ENCODE measurements around the gene ING4. TPM values are rescaled to one million over a fixed set of nuclear protein-coding genes. Genes with fewer than 3 reads are reported as not detected.
A peak's percentile ranks its signal among the peaks of the same experiment; 100 is the strongest.

The ING4 gene
- total and polyA plus RNA-seq, 2 experiments from 2014 or later = 31.7 to 43.5 TPM

- Histone ChIP-seq H3K9ac (peak overlapping the region; percentile 62), H3F3A (ENCODE audit: insufficient read depth) (peaks cover 33% of the 10 kb centered on the region), H3K4me1 (ENCODE audit: insufficient read depth) (peaks cover 12% of the 10 kb centered on the region; the same call in 1 of the 2 replicates), H3K4me2 (ENCODE audit: unreplicated experiment) (peak overlapping the region; percentile 35), H3K9me2 (ENCODE audit: insufficient read depth) (no peaks in the 10 kb centered on the region), H2AFZ (peak overlapping the region; percentile 69), H3K27ac (peak overlapping the region; percentile 46), H3K79me2 (ENCODE audit: insufficient read depth) (no peaks in the 10 kb centered on the region), H3K4me3 (no peak overlapping the region), H3K9me3 (ENCODE audit: low read depth) (no peaks in the 10 kb centered on the region), H4K20me1 (ENCODE audit: insufficient read depth) (no peaks in the 10 kb centered on the region), H3K27me3 (replicated peaks; ENCODE audit: insufficient read depth) (no peaks in the 10 kb centered on the region), H3K36me3 (ENCODE audit: low read depth) (no peaks in the 10 kb centered on the region)
- in situ Hi-C loops (cut with MboI) = no loop called here
- TF ChIP-seq EZH2 (IDR thresholded peaks at IDR 0.05; ENCODE audit: insufficient read depth, poor library complexity, severe bottlenecking) (no peak), EZH2phosphoT487 (IDR thresholded peaks at IDR 0.05; ENCODE audit: insufficient read depth, low read depth) (no peak)
- WGBS, 2 experiments (ENCODE audit: low coverage in 1 of 2, low lambda C conversion rate in 2 of 2, missing lambda C conversion rate in 2 of 2) = 4% methylated on average over 17 of the region's 17 CpGs
- peak; percentile 74 for DNase-seq
These were observed 49.7 kb downstream of the ING4 start for GRCh38 chr12:6613015-6613775.

- no peaks in the 10 kb centered on the region for H4K20me1 ChIP-seq (ENCODE audit: insufficient read depth)
- H3K79me2 ChIP-seq (ENCODE audit: insufficient read depth) = no peaks in the 10 kb centered on the region
- H3K4me2 ChIP-seq (ENCODE audit: unreplicated experiment) = peak overlapping the region; percentile 35
- peaks cover 14% of the 10 kb centered on the region; the same call in 1 of the 2 replicates for H3K4me1 ChIP-seq (ENCODE audit: insufficient read depth)
- H3K9me3 ChIP-seq (ENCODE audit: low read depth) = no peaks in the 10 kb centered on the region
- H3K36me3 ChIP-seq (ENCODE audit: low read depth) = no peaks in the 10 kb centered on the region
- WGBS, 2 experiments (ENCODE audit: low coverage in 1 of 2, low lambda C conversion rate in 2 of 2, missing lambda C conversion rate in 2 of 2) = 57 to 84% methylated on average over 5 to 7 of the region's 7 CpGs
- peaks cover 38% of the 10 kb centered on the region for H3F3A ChIP-seq (ENCODE audit: insufficient read depth)
- peak; percentile 32 for DNase-seq
- in situ Hi-C loops (cut with MboI) = no loop called here
- H3K27ac ChIP-seq = peak overlapping the region; percentile 46
- H3K9ac ChIP-seq = peak overlapping the region; percentile 62
- no peaks in the 10 kb centered on the region for H3K9me2 ChIP-seq (ENCODE audit: insufficient read depth)
- no peak for TF ChIP-seq EZH2phosphoT487 (IDR thresholded peaks at IDR 0.05; ENCODE audit: insufficient read depth, low read depth)
- TF ChIP-seq EZH2 (IDR thresholded peaks at IDR 0.05; ENCODE audit: insufficient read depth, poor library complexity, severe bottlenecking) = no peak
- no peak overlapping the region for H3K4me3 ChIP-seq
- H2AFZ ChIP-seq = peak overlapping the region; percentile 69
- no peaks in the 10 kb centered on the region for H3K27me3 ChIP-seq (replicated peaks; ENCODE audit: insufficient read depth)
These were observed 50.3 kb downstream of the ING4 start for GRCh38 chr12:6612652-6613014.

- Histone ChIP-seq H3F3A (ENCODE audit: insufficient read depth) (peaks cover 35% of the 10 kb centered on the region), H3K4me2 (ENCODE audit: unreplicated experiment) (peak overlapping the region; percentile 35), H3K27me3 (replicated peaks; ENCODE audit: insufficient read depth) (no peaks in the 10 kb centered on the region), H3K4me1 (ENCODE audit: insufficient read depth) (peaks cover 15% of the 10 kb centered on the region; the same call in 1 of the 2 replicates), H2AFZ (0 out of 2 replicates have a peak overlapping the region, but pooled peaks have one; percentile 69), H3K9me2 (ENCODE audit: insufficient read depth) (no peaks in the 10 kb centered on the region), H3K36me3 (ENCODE audit: low read depth) (no peaks in the 10 kb centered on the region), H3K9ac (no peak overlapping the region), H3K9me3 (ENCODE audit: low read depth) (no peaks in the 10 kb centered on the region), H3K79me2 (ENCODE audit: insufficient read depth) (no peaks in the 10 kb centered on the region), H3K27ac (no peak overlapping the region), H3K4me3 (no peak overlapping the region), H4K20me1 (ENCODE audit: insufficient read depth) (no peaks in the 10 kb centered on the region)
- DNase-seq = no peak
- in situ Hi-C loops (cut with MboI) = no loop called here
- 88 to 95% methylated on average over 6 of the region's 6 CpGs for WGBS, 2 experiments (ENCODE audit: low coverage in 1 of 2, low lambda C conversion rate in 2 of 2, missing lambda C conversion rate in 2 of 2)
- TF ChIP-seq EZH2phosphoT487 (IDR thresholded peaks at IDR 0.05; ENCODE audit: insufficient read depth, low read depth) (no peak), EZH2 (IDR thresholded peaks at IDR 0.05; ENCODE audit: insufficient read depth, poor library complexity, severe bottlenecking) (no peak)
These were observed 50.7 kb downstream of the ING4 start for GRCh38 chr12:6612247-6612646.

- Histone ChIP-seq H3K36me3 (ENCODE audit: low read depth) (no peaks in the 10 kb centered on the region), H3K4me2 (ENCODE audit: unreplicated experiment) (no peak overlapping the region), H3K9me2 (ENCODE audit: insufficient read depth) (no peaks in the 10 kb centered on the region), H3K4me1 (ENCODE audit: insufficient read depth) (peaks cover 30% of the 10 kb centered on the region), H3K27me3 (replicated peaks; ENCODE audit: insufficient read depth) (no peaks in the 10 kb centered on the region), H3K9ac (no peak overlapping the region), H3F3A (ENCODE audit: insufficient read depth) (peaks cover 44% of the 10 kb centered on the region), H3K27ac (no peak overlapping the region), H4K20me1 (ENCODE audit: insufficient read depth) (no peaks in the 10 kb centered on the region), H2AFZ (no peak overlapping the region), H3K4me3 (no peak overlapping the region), H3K79me2 (ENCODE audit: insufficient read depth) (peaks cover 26% of the 10 kb centered on the region), H3K9me3 (ENCODE audit: low read depth) (no peaks in the 10 kb centered on the region)
- in situ Hi-C loops (cut with MboI) = no loop called here
- 56 to 66% methylated on average over 8 of the region's 8 CpGs for WGBS, 2 experiments (ENCODE audit: low coverage in 1 of 2, low lambda C conversion rate in 2 of 2, missing lambda C conversion rate in 2 of 2)
- no peak for TF ChIP-seq EZH2phosphoT487 (IDR thresholded peaks at IDR 0.05; ENCODE audit: insufficient read depth, low read depth)
- no peak for TF ChIP-seq EZH2 (IDR thresholded peaks at IDR 0.05; ENCODE audit: insufficient read depth, poor library complexity, severe bottlenecking)
- peak; percentile 41 for DNase-seq
These were observed 54.2 kb downstream of the ING4 start for GRCh38 chr12:6608592-6609281.

Data from GM23248 (cell line).